HL-60 (cell line): ENCODE results near the gene PAPPA2.

Experiments
- POLR2AphosphoS5 ChIP-seq: IDR thresholded peaks from 2 replicates; pipeline ENCODE4 v1.6.1; 2012; ENCODE audit warnings: low read depth
- TF ChIP-seq, protein P1 (sequence below): IDR thresholded peaks from one replicate; pipeline ENCODE4 v1.5.1; 2011; ENCODE audit warnings: low read length, control low read depth, inconsistent platforms; ENCODE audit not compliant: insufficient read depth

DNA sequence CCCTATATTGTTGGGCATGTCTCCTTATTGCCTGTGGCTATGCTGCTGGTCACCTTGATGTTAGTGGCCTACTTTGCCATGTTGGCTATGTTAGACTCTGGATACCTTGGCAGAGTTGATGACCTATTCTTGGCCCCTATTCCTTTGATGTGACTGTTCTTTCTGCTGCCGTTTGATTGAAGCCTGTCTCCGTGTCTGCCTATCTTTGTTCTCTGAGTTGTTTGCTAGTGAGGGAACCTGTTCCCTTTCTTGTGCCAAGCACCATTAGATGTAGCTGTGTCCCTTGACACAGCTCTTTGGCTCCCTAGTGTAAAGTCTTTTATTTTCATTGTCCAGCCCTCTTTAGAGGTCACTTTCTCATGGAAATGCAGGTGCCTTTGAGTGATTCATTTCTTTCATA lies 28.7 kb upstream of the PAPPA2 start:
- TF ChIP-seq, protein P1, sequence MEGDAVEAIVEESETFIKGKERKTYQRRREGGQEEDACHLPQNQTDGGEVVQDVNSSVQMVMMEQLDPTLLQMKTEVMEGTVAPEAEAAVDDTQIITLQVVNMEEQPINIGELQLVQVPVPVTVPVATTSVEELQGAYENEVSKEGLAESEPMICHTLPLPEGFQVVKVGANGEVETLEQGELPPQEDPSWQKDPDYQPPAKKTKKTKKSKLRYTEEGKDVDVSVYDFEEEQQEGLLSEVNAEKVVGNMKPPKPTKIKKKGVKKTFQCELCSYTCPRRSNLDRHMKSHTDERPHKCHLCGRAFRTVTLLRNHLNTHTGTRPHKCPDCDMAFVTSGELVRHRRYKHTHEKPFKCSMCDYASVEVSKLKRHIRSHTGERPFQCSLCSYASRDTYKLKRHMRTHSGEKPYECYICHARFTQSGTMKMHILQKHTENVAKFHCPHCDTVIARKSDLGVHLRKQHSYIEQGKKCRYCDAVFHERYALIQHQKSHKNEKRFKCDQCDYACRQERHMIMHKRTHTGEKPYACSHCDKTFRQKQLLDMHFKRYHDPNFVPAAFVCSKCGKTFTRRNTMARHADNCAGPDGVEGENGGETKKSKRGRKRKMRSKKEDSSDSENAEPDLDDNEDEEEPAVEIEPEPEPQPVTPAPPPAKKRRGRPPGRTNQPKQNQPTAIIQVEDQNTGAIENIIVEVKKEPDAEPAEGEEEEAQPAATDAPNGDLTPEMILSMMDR, result no peak
- no peak for TF ChIP-seq POLR2AphosphoS5
